Thoracic aorta (tissue), 2 donors: ENCODE results near the gene GRM2. TPM values are rescaled to one million over a fixed set of nuclear protein-coding genes. Genes with fewer than 3 reads are reported as not detected.

Experiments used
- ATAC-seq: fragments of 150-250 bp; one replicate; pipeline ENCODE4 v1.8.0; 2017; ENCODE audit warnings: low read depth; ENCODE audit not compliant: insufficient number of reproducible peaks, low FRiP score
- DNase-seq: peaks from one replicate; pipeline ENCODE4 v3.0.0-alpha.2; 2020; ENCODE audit warnings: low spot score
- H3K27ac ChIP-seq, 2 donors: fragments of 200-600 bp; sonication (generic); 1 replicate in 1 of 2; 2 replicates in 1 of 2; pipeline ENCODE4 v1.5.1; 2016; ENCODE audit warnings: mild to moderate bottlenecking in 2 of 2, moderate library complexity in 2 of 2
- H3K27me3 ChIP-seq: fragments of 200-600 bp; sonication (generic); replicated peaks from 2 replicates; pipeline ENCODE4 v1.6.0; 2016; ENCODE audit warnings: mild to moderate bottlenecking; ENCODE audit not compliant: insufficient read depth
- H3K36me3 ChIP-seq: fragments of 200-600 bp; sonication (generic); one replicate; pipeline ENCODE4 v1.5.1; 2016
- H3K4me1 ChIP-seq, 2 donors: fragments of 200-600 bp; sonication (generic); 1 replicate in 1 of 2; 2 replicates in 1 of 2; pipeline versions ENCODE4 v1.5.1 to v1.6.0; 2016; ENCODE audit warnings: low read depth in 2 of 2, mild to moderate bottlenecking in 1 of 2; ENCODE audit not compliant: control insufficient read depth in 1 of 2
- H3K4me3 ChIP-seq: fragments of 200-600 bp; sonication (generic); 2 replicates; pipeline ENCODE4 v1.5.1; 2016; ENCODE audit warnings: mild to moderate bottlenecking
- H3K9me3 ChIP-seq: fragments of 200-600 bp; sonication (generic); 2 replicates; pipeline ENCODE4 v1.5.1; 2016
- CTCF ChIP-seq: fragments of 200-600 bp; sonication (generic); IDR thresholded peaks from one replicate; pipeline ENCODE4 v1.5.1; 2019; ENCODE audit warnings: antibody characterized with exemption
- total RNA-seq, 2 donors: library from RNA; depleted of rRNA; stranded (reverse); fragments of >200 nt; gene quantifications; one replicate each; pipeline versions ENCODE4 v1.1.0 to v1.2.3, GENCODE V29; 2016

Gene GRM2
- total RNA-seq, 2 donors from 2014 or later, result 0.49 to 0.54 TPM

DNA sequence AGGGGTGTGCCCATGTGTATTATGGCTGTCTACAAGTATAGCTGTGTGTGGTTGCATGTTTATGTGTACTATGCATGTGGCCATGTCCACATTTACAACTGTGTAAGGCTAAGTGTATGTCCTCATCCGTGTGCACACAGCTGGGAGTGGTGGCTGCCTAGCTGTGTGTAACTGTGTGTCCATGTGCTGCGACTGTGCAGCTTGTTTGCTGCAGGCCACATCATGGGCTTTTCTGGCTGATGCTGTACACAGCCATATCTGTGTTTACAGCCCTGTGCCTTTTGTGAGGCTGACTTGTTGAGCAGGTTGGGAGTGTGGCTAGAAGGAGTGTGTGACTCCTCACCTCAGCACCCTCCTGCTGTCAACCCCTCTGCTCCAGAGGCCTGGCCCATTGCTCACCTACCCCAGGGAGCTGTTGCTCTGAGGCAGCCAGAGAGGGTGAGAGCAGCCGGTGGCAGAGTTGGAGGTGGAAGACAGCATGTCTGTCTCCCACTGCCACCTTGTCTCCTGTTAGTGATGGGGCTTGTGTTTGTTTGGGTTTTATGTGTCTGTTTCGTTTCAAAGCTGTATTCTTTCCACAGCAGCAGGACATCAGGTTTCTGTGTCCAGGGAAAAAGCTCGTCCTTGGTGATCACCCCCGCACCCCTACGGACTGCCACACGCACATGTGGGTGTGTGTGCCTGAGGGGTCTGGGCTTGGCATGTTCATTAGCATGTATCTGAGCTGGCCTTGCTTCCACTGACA lies 1.4 kb upstream of the GRM2 start:
- Histone ChIP-seq H3K4me1 (peaks cover 0 to 5% of the 10 kb centered on the region in 2 donors), H3K4me3 (no peak overlapping the region), H3K27me3 (no peaks in the 10 kb centered on the region), H3K36me3 (peaks cover 23% of the 10 kb centered on the region), H3K9me3 (no peaks in the 10 kb centered on the region), H3K27ac (no peak overlapping the region)
- no peak for DNase-seq
- ATAC-seq, result no peak
- no peak for TF ChIP-seq CTCF

DNA sequence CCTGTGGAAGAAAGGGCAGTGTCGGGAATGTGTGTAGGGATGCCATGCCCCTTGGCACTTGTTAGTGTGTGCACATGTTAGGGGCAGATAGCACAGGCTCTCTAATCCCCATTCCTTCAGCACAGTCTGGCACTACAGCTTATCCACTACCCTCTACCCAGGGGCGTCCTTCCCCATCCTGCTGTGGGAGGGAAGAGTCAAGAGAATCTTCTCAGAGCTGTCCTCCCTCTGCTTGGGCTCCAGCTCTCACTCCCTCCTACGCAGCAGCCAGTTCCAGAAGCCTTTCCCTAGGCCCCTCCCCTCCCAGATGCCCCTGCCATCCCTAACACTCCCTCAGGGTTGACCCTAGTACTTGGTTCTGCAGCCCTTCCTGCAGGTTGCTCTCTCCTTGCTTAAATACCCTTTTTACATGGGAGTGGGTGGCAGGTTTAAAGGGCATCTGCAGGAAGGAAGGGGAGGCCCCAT lies 815 bp upstream of the GRM2 start:
- Histone ChIP-seq H3K4me3 (no peak overlapping the region), H3K27me3 (no peaks in the 10 kb centered on the region), H3K27ac (no peak overlapping the region), H3K4me1 (peaks cover 0 to 5% of the 10 kb centered on the region in 2 donors), H3K9me3 (no peaks in the 10 kb centered on the region), H3K36me3 (peaks cover 18% of the 10 kb centered on the region)
- no peak for ATAC-seq
- no peak for TF ChIP-seq CTCF
- no peak for DNase-seq

GRCh38 chr3:51708216-51708845 lies 1.5 kb downstream of the GRM2 start:
- Histone ChIP-seq H3K9me3 (no peaks in the 10 kb centered on the region), H3K27me3 (no peaks in the 10 kb centered on the region), H3K4me3 (no peak overlapping the region), H3K27ac (no peak overlapping the region), H3K36me3 (peaks cover 5% of the 10 kb centered on the region), H3K4me1 (peaks cover 0 to 5% of the 10 kb centered on the region in 2 donors)
- ATAC-seq (no peak), DNase-seq (no peak)
- no peak for TF ChIP-seq CTCF

DNA sequence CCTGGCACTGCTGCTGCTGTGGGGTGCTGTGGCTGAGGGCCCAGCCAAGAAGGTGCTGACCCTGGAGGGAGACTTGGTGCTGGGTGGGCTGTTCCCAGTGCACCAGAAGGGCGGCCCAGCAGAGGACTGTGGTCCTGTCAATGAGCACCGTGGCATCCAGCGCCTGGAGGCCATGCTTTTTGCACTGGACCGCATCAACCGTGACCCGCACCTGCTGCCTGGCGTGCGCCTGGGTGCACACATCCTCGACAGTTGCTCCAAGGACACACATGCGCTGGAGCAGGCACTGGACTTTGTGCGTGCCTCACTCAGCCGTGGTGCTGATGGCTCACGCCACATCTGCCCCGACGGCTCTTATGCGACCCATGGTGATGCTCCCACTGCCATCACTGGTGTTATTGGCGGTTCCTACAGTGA lies 2.1 kb downstream of the GRM2 start:
- DNase-seq (no peak), ATAC-seq (no peak)
- Histone ChIP-seq H3K4me1 (peaks cover 0 to 5% of the 10 kb centered on the region in 2 donors), H3K27me3 (no peaks in the 10 kb centered on the region), H3K4me3 (no peak overlapping the region), H3K27ac (no peak overlapping the region), H3K9me3 (no peaks in the 10 kb centered on the region), H3K36me3 (no peaks in the 10 kb centered on the region)
- no peak for TF ChIP-seq CTCF

GRCh38 chr3:51709675-51710074 lies 2.8 kb downstream of the GRM2 start:
- TF ChIP-seq CTCF, result no peak
- no peaks in the 10 kb centered on the region for H3K9me3 ChIP-seq
- no peak for DNase-seq
- H3K27me3 ChIP-seq, result no peaks in the 10 kb centered on the region
- H3K4me1 ChIP-seq, result peaks cover 0 to 5% of the 10 kb centered on the region in 2 donors
- ATAC-seq, result no peak
- H3K36me3 ChIP-seq, result no peaks in the 10 kb centered on the region
- H3K4me3 ChIP-seq, result no peak overlapping the region
- H3K27ac ChIP-seq, result no peak overlapping the region
